Middle frontal gyrus (tissue), 1 donor: ENCODE data around the gene DUOXA1.

Experiments used
- DNase-seq: peaks from one replicate; pipeline ENCODE4 v3.0.0-alpha.2; 2015; ENCODE audit warnings: low spot score; ENCODE audit errors: extremely low spot score

Gene DUOXA1

GRCh38 chr15:45129651-45130129, at the start of gene DUOXA1, which contains the start of gene DUOX1:
Gene DUOXA1, minus strand, starts transcription at chr15:45129879. Its CDS starts 6,865 bp downstream, at chr15:45123014.
Gene DUOX1, plus strand, starts transcription at chr15:45129994. Its CDS starts 1,973 bp downstream, at chr15:45131967.
- no peak for DNase-seq

GRCh38 chr15:45177285-45177684, 47.6 kb upstream of the DUOXA1 start:
- no peak for DNase-seq

- no peak for DNase-seq
Observed at GRCh38 chr15:45174577-45174976, 44.9 kb upstream of the DUOXA1 start.

- DNase-seq, result no peak
Observed at GRCh38 chr15:45174069-45174468, 44.4 kb upstream of the DUOXA1 start.

GRCh38 chr15:45171912-45172311, 42.2 kb upstream of the DUOXA1 start:
- DNase-seq, result no peak

- DNase-seq, result no peak
Observed at GRCh38 chr15:45169608-45170480, 40.2 kb upstream of the DUOXA1 start.

GRCh38 chr15:45168751-45169551, 39.3 kb upstream of the DUOXA1 start:
- no peak for DNase-seq

- no peak for DNase-seq
Observed at GRCh38 chr15:45168286-45168685, 38.6 kb upstream of the DUOXA1 start.

GRCh38 chr15:45167631-45168205, 38.0 kb upstream of the DUOXA1 start:
- no peak for DNase-seq

- DNase-seq, result peak; percentile 75
Observed at GRCh38 chr15:45166834-45167630, 37.4 kb upstream of the DUOXA1 start.

GRCh38 chr15:45165536-45165935, 35.9 kb upstream of the DUOXA1 start:
- no peak for DNase-seq

GRCh38 chr15:45164914-45165313, 35.2 kb upstream of the DUOXA1 start:
- no peak for DNase-seq

- no peak for DNase-seq
Observed at GRCh38 chr15:45163508-45163856, 33.8 kb upstream of the DUOXA1 start.

- no peak for DNase-seq
Observed at GRCh38 chr15:45162771-45163507, 33.3 kb upstream of the DUOXA1 start.

- no peak for DNase-seq
Observed at GRCh38 chr15:45161666-45162065, 32.0 kb upstream of the DUOXA1 start.

- peak; percentile 46 for DNase-seq
Observed at GRCh38 chr15:45157974-45158373, 28.3 kb upstream of the DUOXA1 start.

GRCh38 chr15:45156744-45157455, 27.2 kb upstream of the DUOXA1 start:
- no peak for DNase-seq

GRCh38 chr15:45155739-45156138, 26.1 kb upstream of the DUOXA1 start:
- DNase-seq, result no peak

- no peak for DNase-seq
Observed at GRCh38 chr15:45151998-45152828, 22.5 kb upstream of the DUOXA1 start.
